ENCODE measurements around the gene ECEL1.
"Not testable (repeated sequence)": the region's sequence is repeated elsewhere in the genome, so short reads cannot be mapped to it uniquely, and the experiment has no call there.

The ECEL1 gene

DNA sequence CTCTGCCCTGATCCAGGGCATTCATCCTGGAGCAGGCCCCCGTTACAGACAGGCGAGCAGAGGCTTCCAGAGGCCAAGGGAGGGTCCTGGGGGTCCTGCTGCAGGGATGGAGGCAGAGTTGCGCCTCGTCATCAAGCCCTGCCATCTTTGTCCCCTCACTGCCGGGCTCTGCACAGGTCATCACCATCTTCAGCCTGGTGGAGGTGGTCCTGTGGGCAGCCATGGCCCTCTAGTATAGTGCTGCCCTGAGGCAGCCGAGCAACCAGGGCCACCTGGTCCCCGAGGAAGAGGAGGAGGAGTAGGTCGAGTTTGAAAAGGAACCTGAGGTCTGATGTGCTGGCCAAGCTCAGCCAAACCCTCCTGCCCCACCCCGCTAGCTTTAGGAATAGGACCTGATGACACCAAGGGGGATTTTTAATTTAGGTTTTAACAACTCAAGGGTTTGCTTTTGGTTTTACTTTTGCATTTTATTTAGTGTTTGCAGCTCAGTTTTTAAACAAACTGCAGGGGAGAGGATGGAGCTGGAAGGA, 40.5 kb downstream of the ECEL1 start:
- Histone ChIP-seq H3K27me3 (no peaks in the 10 kb centered on the region), H3K36me3 (no peaks in the 10 kb centered on the region), H3K4me2 (no peak overlapping the region), H3K4me3 (no peak overlapping the region), H3K27ac (no peak overlapping the region), H3K4me1 (peaks cover 4 to 22% (median 10%) of the 10 kb centered on the region in 10 experiments; a peak in 14 of 20 replicates), H4K20me1 (no peaks in the 10 kb centered on the region), H3K9me3 (replicated peaks in 1 of 11) (no peaks in the 10 kb centered on the region), H3K9ac (no peak overlapping the region)
- no peak for TF ChIP-seq Cebpa-rat (IDR thresholded peaks at IDR 0.05)

DNA sequence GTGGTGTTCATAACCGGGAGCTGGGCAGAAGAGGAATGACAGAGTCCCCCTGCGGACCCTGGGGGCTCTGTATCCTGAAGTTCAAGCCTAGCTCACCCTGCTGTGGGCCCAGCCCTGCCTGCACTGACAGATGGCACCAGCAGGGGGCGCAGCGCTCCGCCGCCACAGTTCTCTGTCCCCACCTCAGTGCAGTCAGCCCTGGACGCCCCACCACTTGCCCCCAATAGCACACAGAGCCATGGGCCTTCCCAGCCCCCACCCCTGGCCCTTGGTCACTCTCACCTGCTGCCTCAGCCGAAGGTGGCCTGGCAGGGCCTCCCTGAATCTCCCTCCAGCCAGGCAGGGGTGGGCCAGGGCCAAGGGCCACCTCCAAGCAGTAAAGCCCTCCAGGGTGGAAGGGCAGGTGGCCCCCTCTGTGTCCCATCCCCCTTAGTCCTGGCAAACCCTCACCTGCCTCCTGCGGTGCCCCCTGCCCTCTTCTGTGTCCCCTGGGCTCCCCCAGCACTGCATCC, 41.3 kb downstream of the ECEL1 start:
- H3K27ac ChIP-seq; H3K9me3 ChIP-seq (replicated peaks in 1 of 11); H3K4me3 ChIP-seq; H3K27me3 ChIP-seq; H3K9ac ChIP-seq; H3K36me3 ChIP-seq; H3K4me2 ChIP-seq; H4K20me1 ChIP-seq: not testable (repeated sequence)
- H3K4me1 ChIP-seq = peaks cover 4 to 22% (median 10%) of the 10 kb centered on the region in 10 experiments; a peak in 14 of 20 replicates

DNA sequence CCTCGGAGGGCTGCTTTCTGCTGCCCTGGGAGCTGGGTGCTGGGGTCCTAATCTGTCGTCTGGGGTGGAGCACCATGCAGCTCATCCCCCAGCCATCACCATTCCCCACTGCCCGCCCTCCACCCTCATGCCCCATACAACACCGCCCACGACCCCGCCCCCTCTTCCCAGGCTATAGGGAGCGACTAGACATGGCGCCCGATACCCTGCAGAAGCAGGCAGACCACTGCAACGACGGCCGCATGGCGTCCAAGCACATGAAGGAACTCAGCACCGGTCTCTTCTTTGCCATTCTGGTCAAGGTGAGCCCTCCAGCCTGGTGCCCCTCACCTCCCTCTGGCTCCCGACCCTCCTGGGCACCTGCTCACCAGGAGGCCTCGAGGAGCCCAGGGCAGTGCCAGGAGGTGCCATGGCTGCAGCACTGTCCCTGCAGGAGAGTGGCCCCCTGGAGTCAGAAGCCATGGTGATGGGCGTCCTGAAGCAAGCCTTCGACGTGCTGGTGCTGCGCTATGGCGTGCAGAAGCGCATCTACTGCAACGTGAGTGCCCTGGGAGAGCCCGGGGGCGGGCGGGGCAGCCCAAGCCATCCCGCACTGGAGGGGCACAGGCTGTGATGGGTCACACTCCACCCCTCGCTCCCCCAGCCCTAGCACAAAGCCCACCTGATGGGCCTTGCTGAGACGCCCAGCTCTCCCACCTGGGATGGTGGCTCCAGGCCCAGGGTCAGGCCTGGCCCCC, 42.3 kb downstream of the ECEL1 start:
- not testable (repeated sequence) for H4K20me1 ChIP-seq; H3K4me3 ChIP-seq; H3K36me3 ChIP-seq; H3K9ac ChIP-seq; H3K4me2 ChIP-seq; H3K27me3 ChIP-seq; H3K27ac ChIP-seq; H3K9me3 ChIP-seq (replicated peaks in 1 of 11)
- peaks cover 4 to 22% (median 10%) of the 10 kb centered on the region in 10 experiments; a peak in 14 of 20 replicates for H3K4me1 ChIP-seq

DNA sequence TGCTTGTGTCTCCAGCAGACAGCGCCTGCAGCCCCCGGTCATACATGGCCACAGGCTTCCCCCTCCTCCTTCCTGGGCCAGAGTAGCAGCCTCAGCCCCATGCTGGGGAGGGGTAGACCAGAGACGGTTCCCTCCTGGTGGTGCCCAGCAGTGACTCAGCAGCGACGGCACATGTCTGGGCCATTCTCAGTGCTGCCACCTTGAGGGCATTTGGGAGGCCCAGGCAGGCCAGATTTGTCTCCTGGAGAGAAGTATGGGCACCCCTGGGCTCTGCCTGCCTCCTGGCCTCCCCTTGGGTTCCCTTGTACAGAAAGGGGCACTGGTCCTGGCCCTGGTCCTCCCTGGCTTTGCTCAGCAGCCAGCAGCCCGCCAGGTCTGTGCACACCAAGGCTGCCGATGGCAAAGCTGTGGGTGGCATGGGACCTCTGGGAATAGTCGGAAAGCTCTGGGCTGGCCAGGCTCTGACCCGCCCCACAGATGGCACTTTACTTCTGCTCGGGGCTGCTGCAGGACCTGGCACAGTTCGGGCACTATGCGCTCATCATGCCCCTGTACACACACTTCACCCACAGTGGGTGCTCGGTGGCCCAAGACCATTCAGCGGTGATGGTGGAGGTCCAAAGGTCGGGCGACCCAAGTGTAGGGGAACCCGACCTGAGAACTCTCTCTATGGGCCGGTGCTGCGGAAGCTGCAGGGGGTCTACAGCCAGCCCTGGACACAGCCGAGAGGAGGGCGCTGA, 43.1 kb downstream of the ECEL1 start:
- Histone ChIP-seq H3K4me2 (peak overlapping the region in 8 of 11 experiments; percentile 4 to 49 (median 42); a peak in 13 of 22 replicates), H3K9ac (peak overlapping the region in 3 of 11 experiments; percentile 12 to 48 (median 35); a peak in 3 of 22 replicates), H3K9me3 (replicated peaks in 1 of 11) (no peaks in the 10 kb centered on the region), H3K4me3 (no peak overlapping the region), H3K4me1 (peaks cover 4 to 16% (median 7%) of the 10 kb centered on the region in 10 experiments; a peak in 14 of 20 replicates), H3K36me3 (no peaks in the 10 kb centered on the region), H4K20me1 (no peaks in the 10 kb centered on the region), H3K27ac (peak overlapping the region in 5 of 11 experiments; percentile 14 to 69 (median 61); a peak in 9 of 22 replicates), H3K27me3 (no peaks in the 10 kb centered on the region)
- TF ChIP-seq Cebpa-rat (IDR thresholded peaks at IDR 0.05) = no peak

DNA sequence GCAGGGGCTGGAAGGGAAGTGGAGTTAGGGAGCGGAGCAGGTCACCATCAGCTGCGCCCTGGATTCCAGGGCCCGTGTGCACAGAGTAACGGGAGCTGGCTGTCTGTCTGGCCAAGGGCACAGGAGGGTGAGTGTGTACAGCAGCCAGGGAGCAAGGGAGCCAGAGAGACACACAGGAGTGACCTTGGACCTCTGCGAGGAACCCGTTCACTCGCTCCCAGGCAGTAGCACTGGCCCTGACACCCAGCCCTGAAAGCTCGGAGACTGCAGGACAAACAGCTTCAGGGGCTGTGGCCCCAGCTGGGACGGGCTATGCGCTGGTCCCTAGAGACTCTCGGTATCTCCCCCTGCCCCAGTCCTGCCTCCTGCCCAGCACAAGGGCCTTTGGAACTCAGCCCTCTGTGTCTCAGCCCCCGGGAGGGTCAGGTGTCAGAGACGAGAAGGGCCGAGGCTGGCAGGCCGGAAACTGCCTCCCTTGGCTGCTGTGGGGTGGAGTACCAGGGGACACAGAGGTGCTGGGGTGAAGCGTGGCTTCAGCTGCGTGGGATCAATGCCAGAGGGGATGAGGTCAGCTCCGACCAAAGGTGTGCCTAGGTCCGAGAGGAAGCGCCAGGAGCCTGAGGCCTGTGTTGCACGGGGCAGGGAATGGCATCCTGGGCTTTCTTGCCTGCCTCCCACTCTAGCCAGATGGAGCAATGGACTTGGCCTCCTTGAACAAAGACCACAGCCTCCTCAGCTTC, 43.8 kb downstream of the ECEL1 start:
- not testable (repeated sequence) for H3K9me3 ChIP-seq (replicated peaks in 1 of 11); H3K4me3 ChIP-seq; H3K36me3 ChIP-seq; H4K20me1 ChIP-seq; H3K27me3 ChIP-seq
- Histone ChIP-seq H3K27ac (peak overlapping the region in 5 of 11 experiments; percentile 14 to 69 (median 61); a peak in 9 of 22 replicates), H3K9ac (peak overlapping the region in 3 of 11 experiments; percentile 12 to 48 (median 35); a peak in 3 of 22 replicates), H3K4me1 (peaks cover 4 to 16% (median 7%) of the 10 kb centered on the region in 10 experiments; a peak in 14 of 20 replicates), H3K4me2 (peak overlapping the region in 8 of 11 experiments; percentile 4 to 49 (median 42); a peak in 14 of 22 replicates)

DNA sequence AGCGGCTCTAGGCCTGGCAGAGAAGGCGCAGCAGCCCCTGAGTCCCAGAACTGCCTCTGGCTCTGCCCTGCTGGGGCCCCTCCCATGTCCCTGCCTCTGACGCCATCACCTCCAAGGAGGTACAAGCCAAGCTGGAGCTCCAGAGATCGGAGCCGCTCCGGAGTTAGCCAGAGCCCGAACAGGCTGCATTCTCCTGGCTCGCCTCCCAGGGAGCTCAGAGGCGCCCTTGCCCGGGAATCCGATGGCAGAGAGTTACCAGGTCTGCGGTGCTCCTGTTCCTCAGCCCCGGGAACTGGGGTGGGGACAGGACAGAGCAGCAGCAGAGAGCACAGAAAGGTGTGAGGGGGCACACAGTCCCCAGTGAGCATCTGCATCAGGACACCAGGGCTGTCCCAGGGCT, 44.6 kb downstream of the ECEL1 start:
- not testable (repeated sequence) for H3K27me3 ChIP-seq; H3K4me3 ChIP-seq; H3K4me2 ChIP-seq; H3K9me3 ChIP-seq (replicated peaks in 1 of 11); H3K36me3 ChIP-seq; H3K27ac ChIP-seq; H3K9ac ChIP-seq; H4K20me1 ChIP-seq
- H3K4me1 ChIP-seq = peaks cover 4 to 13% (median 7%) of the 10 kb centered on the region in 10 experiments; a peak in 14 of 20 replicates

DNA sequence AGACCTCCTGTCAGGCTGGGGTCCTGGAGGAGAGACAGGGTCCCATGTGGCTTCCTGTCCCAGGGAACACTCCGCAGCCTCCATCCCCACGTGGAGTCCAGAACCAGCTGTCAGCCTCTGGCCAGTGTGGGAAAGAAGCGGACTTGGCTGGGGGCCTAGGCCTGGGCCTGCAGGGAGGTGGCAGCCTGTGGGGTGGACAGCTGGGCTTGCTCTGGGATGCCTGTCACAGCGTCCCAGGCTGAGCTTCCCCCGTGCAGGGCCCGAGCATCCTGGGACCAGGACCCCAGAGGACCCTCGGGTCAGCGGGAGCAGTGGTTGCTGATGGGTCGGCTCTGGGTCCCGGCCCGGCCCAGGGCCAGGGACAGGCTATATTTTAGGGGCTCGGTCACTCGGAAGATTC, 45.2 kb downstream of the ECEL1 start:
- not testable (repeated sequence) for H4K20me1 ChIP-seq; H3K27me3 ChIP-seq; H3K36me3 ChIP-seq; H3K4me3 ChIP-seq; H3K4me2 ChIP-seq; H3K9ac ChIP-seq; H3K9me3 ChIP-seq (replicated peaks in 1 of 11); H3K27ac ChIP-seq
- H3K4me1 ChIP-seq = peaks cover 4 to 13% (median 7%) of the 10 kb centered on the region in 10 experiments; a peak in 14 of 20 replicates

DNA sequence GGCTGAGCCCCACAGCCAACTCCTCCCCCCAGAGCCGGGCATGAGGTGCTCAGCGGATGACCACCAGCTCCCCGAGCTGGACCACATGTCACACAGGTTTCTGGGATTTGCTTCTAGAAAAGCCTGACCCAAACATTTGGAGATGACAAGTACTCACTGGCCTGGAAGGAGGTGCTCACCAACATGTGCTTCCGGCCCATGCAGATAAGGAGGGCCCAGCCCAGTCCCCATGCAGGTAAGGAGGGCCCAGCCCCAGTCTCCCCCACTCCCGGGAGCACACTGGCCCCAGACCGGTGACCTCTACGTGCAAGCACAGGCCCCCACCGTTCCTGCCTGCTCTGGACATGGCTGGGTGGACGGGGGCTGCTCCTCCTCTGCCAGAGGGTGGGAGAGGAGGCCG, 45.7 kb downstream of the ECEL1 start:
- H3K4me3 ChIP-seq; H3K27me3 ChIP-seq; H3K4me2 ChIP-seq; H4K20me1 ChIP-seq; H3K27ac ChIP-seq; H3K9me3 ChIP-seq (replicated peaks in 1 of 11); H3K9ac ChIP-seq; H3K36me3 ChIP-seq: not testable (repeated sequence)
- peaks cover 4 to 13% (median 7%) of the 10 kb centered on the region in 10 experiments; a peak in 14 of 20 replicates for H3K4me1 ChIP-seq

DNA sequence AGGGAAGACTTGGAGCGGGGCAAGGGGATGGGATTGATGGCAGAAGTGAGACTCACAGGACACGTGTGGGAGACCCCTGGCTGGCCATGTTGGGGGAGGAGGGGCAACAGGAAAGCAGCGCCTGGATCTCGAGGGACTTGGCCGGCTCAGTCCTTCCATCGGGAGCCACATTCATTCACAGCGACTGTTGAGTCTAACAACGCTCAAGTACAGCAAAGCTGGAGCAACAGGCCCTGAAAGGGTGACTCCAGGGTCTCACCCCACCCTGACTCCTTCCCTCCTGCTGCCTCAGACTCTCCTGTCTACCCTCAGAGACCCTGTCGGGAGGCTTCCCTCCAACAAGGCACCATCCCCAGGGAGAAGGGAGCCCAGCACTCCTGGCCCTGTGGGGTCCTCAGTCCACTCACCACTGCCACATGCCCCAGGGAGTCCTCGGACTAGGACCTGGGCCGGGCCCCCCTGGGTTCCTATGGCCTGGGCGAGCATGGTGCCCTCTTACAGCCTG, 46.4 kb downstream of the ECEL1 start:
- no peak overlapping the region for H3K4me3 ChIP-seq
- H3K4me2 ChIP-seq = no peak overlapping the region
- TF ChIP-seq Cebpa-rat (IDR thresholded peaks at IDR 0.05) = no peak
- H4K20me1 ChIP-seq = 0 out of 22 replicates have a peak, but pooled peaks cover 0 to 5% (median 0%) of the 10 kb centered on the region in 11 experiments
- H3K9ac ChIP-seq = no peak overlapping the region
- no peak overlapping the region for H3K27ac ChIP-seq
- no peaks in the 10 kb centered on the region for H3K36me3 ChIP-seq
- H3K4me1 ChIP-seq = peaks cover 4 to 13% (median 7%) of the 10 kb centered on the region in 10 experiments; a peak in 14 of 20 replicates
- H3K27me3 ChIP-seq = no peaks in the 10 kb centered on the region
- H3K9me3 ChIP-seq (replicated peaks in 1 of 11) = no peaks in the 10 kb centered on the region

DNA sequence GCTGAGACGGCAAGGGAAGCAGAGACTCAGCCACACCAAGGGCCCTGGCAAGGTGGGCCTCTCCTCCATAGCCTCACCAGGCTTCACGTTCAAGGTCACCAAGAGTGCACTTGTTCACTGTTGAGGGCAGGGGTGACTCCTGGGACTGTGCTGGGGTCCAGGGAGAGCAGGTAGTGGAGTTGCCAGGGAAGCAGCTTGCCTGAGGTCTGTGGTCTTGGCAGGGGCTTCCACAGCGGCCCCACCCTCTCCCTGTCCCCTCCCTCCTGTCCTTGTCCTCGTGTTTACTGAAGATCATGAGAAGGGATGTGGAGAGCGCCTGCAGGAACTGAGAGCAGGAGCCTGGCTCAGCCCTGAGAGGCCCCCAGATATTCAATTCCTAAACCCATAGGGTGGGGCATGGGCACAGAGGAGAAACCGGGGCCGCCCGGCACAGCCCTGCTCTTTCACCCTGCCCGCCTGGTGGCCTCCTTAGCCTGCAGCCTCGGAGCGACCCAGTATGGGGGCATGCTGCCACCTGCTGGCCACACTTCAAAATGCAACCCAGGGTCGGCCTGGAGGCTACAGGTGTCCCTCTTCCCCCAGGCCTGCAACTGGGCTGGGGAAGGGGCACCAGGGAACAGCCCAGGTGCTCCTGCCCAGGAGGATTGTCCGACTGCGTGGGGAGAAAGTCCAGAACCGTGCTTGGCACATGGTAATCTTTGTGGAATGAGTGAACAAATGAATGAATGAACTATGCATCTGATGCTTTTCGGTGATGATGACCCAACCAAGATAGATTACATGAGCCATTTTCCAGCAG, 47.2 kb downstream of the ECEL1 start:
- H3K9ac ChIP-seq; H4K20me1 ChIP-seq; H3K9me3 ChIP-seq (replicated peaks in 1 of 11); H3K4me3 ChIP-seq; H3K27ac ChIP-seq; H3K36me3 ChIP-seq; H3K27me3 ChIP-seq: not testable (repeated sequence)
- Histone ChIP-seq H3K4me2 (peak overlapping the region in 6 of 11 experiments; percentile 23 to 56 (median 36); a peak in 7 of 22 replicates), H3K4me1 (peaks cover 4 to 13% (median 7%) of the 10 kb centered on the region in 10 experiments; a peak in 14 of 20 replicates)

Data from BLaER1 treated with 17β-estradiol and CSF1 and Interleukin-3, amounts not matched to agents 10 nM and 100 nM (cell line).